GM19025 (cell line): ENCODE measurements around the gene NDUFAF2.
"Not testable (repeated sequence)": the region's sequence is repeated elsewhere in the genome, so short reads cannot be mapped to it uniquely, and the experiment has no call there.

Source experiments
- ATAC-seq: cut with Tn5 transposase; IDR thresholded peaks from one replicate; pipeline ENCODE4 v1.9.1; 2021; ENCODE audit warnings: mild to moderate bottlenecking, low read depth, moderate library complexity; ENCODE audit not compliant: unreplicated experiment

Gene NDUFAF2

DNA sequence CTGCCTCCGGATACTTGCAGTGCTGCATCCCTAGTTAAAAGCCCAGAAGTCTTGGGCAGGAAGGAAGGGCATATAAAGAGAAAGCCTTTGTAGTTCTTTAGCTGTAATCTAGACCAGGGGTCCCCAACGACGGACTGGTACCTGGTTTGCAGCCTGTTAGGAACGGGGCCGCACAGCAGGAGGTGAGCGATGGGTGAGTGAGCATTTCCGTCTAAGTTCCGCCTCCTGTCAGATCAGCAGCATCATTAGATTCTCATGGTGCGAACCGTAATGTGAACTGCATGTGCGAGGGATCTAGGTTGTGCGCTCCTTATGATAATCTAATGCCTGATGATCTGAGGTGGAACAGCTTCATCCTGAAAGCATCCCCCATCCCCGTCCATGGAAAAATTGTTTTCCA lies 218.9 kb downstream of the NDUFAF2 start:
- ATAC-seq, result no peak

DNA sequence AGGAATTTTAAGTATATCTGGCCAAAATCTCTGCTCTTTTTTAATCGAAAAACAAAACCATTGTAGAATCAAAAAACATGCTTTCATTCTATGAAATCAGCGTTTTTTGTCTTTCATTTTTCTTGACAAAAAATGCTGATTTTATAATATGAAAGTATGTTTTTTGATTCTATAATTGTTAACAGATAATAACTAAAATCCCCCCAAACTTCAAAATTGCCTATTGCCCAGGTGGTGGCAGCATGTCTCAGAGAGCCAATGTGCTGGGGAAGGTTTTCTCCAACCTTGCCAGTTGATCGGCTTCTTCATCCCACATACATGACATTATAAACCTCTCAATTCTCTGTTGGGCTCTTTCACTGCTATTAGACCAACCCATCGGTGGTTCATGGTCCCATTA lies 222.4 kb downstream of the NDUFAF2 start:
- ATAC-seq, result no peak

DNA sequence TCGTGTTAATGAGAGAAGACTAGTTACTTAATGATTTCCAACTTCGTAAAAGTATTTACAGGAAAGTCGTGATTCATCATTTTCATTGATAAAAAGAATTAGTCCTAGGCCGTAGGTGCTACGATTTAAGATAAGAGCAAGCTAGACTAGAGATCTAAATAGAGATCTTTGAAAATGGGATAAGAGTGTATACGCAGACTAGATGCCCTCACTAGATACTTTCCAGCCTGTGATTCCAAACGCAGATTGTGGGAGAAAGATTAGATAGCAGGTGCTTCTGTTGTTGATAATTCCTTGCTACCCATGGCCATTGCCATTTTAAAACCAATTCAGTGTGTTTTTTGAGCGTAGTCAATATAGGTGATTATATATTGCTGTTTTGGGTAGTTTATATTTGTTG lies 223.9 kb downstream of the NDUFAF2 start:
- ATAC-seq, result no peak

DNA sequence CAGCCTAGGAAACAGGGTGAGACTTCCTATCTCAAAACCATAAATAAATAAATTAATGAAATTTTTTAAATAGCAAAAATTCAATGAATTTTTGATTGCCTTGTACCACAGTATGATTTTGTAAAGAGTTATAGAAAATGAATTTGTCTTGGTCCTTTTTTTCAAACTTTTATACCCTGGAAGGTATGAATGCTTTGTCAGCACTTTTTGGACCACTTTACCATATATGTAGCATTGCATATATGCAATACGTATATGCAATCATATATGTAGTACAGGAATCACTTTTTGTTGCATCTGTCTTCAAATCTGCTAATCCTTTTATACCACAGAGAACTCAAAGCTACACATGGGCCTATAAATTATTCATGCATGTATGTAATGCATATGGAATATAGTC lies 226.5 kb downstream of the NDUFAF2 start:
- no peak for ATAC-seq

DNA sequence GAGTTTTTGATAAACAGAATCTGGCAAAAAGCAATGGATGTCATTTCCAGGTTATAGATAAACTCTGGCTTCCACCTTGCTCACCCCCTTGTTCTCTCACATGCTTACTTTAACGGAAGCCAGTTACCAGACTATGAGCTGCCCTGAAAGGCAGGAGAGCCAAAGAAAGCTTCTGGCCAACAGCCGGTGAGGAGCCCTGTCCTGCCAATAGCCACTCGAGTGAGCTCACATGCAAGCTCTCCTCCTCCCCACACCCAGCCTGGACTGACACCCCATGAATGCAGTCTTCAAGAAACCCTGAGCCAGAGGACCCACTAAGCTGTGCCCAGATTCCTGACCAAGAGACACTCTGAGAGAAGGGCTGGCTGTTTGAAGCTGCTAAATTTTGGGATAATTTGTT lies 231.6 kb downstream of the NDUFAF2 start:
- ATAC-seq, result no peak

DNA sequence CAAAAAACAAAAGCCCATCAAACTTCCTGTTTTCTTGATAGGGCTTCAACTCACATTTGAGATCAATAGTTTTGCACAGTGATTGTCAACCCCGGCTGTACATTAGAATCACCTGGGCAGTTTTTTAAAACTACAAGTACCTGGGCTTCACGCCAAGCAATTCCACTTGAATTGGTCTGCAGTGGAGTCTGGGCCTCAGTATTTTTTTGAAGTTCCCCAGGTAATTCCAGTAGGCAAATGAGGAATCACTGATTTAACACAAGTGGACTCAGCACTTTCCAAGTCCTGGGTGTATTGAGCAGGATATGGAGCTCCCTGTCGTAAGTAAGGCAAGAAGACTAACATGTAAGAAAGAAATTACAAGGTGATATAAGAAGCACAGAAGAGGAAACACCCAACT lies 232.1 kb downstream of the NDUFAF2 start:
- ATAC-seq, result no peak

DNA sequence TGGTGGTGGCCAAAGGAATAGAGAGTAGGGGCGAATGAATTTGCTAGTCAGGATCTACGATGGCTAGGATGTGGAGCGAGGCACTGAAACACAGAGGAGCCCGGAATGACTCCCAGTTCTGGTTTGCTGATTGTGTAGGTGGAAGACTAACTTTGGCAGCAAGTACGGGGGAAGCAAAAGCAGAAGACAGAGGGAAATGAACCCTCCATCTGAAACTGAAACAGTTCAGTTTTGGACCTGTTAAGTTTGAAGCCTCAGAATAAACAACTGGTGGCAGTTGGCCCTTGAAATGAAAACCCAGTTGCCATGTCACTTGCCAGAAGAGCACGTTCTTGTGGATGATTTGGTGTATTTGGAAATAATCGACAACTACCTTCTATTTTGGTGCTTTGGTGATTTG lies 232.7 kb downstream of the NDUFAF2 start:
- ATAC-seq, result peak; percentile 86

DNA sequence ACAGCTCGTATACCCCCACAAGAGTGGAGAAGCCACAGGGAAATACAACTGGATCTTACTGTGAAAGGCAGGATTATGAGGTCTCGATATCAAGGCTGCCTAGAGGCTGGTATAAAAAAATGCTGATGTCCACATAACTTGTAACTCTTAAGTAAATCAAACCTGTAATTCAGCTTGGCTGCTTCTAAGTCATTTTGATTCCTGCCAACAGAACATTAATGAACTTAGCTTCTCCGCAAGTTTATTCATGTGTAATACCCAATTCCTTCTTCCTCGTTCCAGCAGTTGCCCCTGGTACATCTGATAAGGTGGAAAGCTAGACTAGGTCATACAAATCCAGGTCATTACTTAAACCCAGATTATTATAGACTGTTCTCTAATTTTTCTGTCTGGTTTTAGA lies 233.7 kb downstream of the NDUFAF2 start:
- no peak for ATAC-seq

DNA sequence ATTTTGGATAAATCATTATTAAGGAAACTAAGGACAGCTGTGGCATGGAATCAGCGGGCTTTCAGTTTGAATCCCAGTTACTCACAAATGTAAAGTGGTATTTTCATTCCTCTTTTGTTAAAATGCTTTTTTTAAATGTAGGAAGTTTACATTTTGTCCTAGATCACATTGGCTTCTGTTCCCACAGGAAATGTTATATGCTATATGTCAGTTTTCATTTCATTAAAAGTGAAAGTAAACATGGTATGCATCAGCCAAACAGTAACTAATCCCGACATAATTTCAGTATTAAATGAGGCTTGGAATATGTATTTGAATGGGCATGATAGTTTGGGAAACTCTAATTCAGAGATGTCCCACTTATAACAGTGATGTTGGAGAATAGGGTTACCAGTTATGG lies 235.9 kb downstream of the NDUFAF2 start:
- ATAC-seq, result no peak

DNA sequence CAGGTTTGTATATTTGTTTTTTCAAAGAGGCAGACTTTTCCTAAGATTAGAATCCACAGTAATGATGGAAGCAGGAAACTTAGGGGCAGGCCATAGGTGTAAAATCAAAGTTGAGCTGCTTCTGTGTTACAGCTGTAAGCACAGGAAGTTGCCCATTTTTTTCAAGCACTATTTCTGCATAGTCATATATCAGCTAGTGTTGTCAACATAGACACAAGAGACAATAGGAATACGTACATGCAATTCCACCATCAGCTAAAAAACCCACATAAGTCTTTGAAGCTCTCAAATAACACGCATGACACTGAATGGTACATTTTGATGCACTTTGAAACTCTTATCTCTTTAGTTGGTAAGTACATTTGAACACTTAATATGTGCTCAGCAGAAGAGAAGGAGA lies 237.4 kb downstream of the NDUFAF2 start:
- ATAC-seq, result no peak

DNA sequence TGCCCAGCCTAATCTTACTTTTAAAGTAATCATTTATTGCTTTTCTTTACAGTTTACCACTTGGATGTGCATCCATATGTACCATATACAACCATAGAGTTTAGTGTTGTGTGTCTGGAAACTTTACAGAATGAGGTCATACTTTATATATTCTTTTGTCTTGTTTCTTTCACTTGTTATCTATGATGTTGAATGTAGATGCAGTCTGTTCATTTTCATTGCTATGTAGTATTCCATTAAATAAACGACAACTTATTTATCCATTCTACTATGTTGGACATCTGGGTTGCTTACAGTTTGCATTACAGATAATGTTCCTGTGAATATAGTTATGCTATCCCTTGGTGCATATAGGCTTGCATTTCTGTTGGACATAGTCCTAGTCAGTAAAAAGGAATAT lies 238.5 kb downstream of the NDUFAF2 start:
- ATAC-seq, result no peak

DNA sequence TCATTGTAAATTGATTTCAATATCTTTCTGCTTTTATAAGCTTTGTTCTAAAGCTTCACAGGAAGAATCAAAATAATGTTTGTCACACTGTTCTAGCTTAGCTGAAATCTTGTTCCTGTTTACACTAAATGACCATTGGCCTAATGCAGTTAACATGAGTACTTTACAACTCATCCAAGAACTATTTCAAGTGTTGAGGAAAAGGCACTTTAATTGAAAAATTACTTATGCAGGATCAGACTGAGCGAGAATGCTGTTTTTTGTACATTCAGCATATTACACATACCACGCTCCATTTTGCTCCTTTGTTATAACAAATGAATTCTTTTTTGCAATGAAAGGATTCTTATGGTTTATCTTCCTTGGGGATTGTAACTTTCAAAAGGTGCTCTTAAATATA lies 239.7 kb downstream of the NDUFAF2 start:
- ATAC-seq, result no peak

DNA sequence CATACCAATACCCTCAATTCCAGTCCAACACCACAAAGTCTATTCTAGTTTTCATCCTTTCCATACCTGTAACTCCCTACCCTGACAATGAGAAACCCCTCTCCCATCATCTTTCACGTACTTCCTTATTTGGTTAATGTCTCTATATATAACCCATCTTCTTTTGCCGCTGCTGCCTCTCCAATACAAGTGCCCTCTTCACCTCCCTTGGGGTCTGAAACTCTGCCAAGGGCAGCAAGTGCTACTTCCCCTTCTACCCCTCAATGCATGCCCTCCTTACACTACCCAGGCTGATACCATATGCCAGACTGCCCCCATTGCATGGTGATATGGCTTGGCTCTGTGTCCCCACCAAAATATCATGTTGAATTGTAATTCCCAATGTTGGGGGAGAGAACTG lies 241.6 kb downstream of the NDUFAF2 start:
- ATAC-seq, result no peak

DNA sequence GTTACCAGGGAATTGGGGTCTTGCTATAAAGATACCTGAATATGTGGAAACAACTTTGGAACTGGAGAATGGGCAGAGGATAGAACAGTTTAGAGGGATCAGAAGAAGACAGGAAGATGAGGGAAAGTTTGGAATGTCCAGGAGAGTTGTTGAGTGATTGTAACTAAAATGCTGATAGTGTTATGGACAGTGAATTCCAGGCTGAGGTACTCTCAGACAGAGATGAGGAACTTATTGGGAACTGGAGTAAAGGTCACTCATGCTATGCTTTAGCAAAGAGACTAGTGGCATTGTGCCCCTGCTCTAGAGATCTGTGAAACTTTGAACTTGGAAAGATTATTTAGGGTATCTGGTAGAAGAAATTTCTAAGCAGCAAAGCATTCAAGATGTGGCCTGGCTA lies 242.3 kb downstream of the NDUFAF2 start:
- ATAC-seq, result not testable (repeated sequence)

DNA sequence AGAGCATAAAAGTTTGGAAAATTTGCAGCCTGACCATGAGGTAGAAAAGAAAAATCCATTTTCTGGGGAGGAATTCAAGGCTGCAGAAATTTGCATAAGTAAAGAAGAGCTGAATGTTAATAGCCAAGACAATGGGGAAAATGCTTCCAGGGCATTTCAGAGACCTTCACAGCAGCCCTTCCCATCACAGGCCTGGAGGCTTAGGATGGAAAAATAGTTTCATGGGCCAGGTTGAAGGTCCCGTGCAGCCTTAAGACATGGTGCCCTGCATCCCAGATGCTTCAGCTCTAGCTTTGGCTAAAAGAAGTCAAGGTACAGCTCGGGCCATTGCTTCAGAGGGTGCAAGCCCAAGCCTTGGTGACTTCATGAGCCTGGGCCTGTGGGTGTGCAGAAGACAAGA lies 242.8 kb downstream of the NDUFAF2 start:
- ATAC-seq, result not testable (repeated sequence)

DNA sequence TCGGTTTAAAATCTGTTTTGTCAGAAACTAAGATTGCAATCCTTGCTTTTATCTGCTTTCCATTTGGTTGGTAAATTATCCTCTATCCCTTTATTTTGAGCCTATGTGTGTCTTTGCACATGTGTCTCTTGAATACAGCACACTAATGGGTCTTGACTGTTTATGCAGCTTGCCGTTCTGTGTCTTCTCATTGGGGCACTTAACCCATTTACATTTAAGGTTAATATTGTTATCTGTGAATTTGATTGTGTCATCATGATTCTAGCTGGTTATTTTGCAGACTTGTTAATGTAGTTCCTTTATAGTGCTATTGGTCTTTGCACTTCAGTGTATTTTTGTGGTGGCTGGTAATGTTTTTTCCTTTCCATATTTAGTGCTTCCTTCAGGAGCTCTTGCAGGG lies 253.6 kb downstream of the NDUFAF2 start:
- no peak for ATAC-seq

DNA sequence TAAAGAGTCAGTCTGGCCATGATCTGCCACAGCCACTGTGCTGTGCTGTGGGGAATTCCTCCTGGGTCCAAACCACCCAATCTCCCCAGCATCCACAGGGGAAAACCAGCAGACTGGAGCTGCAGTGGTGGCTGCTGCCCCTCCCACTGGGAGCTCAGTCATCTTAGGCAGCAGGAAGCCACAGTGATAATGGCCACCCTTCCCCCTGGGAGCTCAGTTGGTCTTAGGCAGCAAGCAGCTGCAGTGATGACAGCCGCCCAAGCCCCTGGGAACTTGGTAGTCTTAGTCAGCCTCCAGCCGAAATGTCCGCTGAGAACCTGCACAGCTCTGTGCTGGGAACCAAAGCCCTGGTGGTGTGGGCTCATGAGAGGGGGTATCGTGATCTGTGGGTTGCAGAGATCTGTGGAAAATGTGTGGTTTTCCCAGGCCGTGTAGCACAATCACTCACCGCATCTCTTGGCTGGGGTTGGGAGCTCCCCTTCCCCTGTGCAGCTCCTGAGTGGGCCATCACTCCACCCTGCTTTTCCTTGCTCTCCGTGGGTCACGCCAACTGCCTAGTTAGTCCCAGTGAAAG lies 255.7 kb downstream of the NDUFAF2 start:
- peak; percentile 81 for ATAC-seq

DNA sequence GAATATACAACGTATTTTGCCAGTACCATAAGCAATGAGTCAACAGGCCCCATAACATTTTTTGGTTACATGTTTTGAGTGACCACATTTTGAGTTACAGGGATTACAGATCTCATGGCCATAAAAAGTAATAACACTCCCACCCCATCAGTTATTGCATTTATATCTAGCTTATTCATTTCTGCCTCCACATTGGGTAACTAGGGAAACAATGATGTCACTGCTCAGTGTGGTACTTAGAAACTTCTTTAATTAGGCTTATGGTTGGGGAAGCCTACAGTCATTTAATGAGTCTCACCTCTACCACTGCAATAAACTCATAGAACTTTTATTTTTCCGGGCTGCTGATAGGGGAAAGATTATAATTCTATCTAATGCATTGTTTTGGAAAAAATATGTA lies 257.2 kb downstream of the NDUFAF2 start:
- ATAC-seq, result peak; percentile 39
